HG02938 (cell line): Measurements from ENCODE around the gene CALY.
"Not testable (repeated sequence)": the region's sequence is repeated elsewhere in the genome, so short reads cannot be mapped to it uniquely, and the experiment has no call there.

Experiments used
- ATAC-seq: cut with Tn5 transposase; IDR thresholded peaks from one replicate; pipeline ENCODE4 v1.9.1; 2021; ENCODE audit warnings: mild to moderate bottlenecking, moderate library complexity; ENCODE audit not compliant: unreplicated experiment

The CALY gene

GRCh38 chr10:133334503-133335245 lies 2.0 kb downstream of the CALY start:
- no peak for ATAC-seq

GRCh38 chr10:133332936-133333699 lies 3.6 kb downstream of the CALY start:
- no peak for ATAC-seq

GRCh38 chr10:133329491-133330202 lies 7.0 kb downstream of the CALY start:
- peak; percentile 73 for ATAC-seq

GRCh38 chr10:133328358-133329343 lies 8.0 kb downstream of the CALY start:
- ATAC-seq, result no peak

- no peak for ATAC-seq
Measured at GRCh38 chr10:133327651-133328357, 8.9 kb downstream of the CALY start.

GRCh38 chr10:133326745-133327650 lies 9.7 kb downstream of the CALY start:
- no peak for ATAC-seq

GRCh38 chr10:133326223-133326551 lies 10.5 kb downstream of the CALY start:
- no peak for ATAC-seq

- no peak for ATAC-seq
Measured at GRCh38 chr10:133325440-133326222, 11.1 kb downstream of the CALY start.

- ATAC-seq, result no peak
Measured at GRCh38 chr10:133324857-133325260, 11.8 kb downstream of the CALY start.

GRCh38 chr10:133324198-133324792 lies 12.4 kb downstream of the CALY start:
- no peak for ATAC-seq

GRCh38 chr10:133322064-133322709 lies 14.5 kb downstream of the CALY start:
- ATAC-seq, result not testable (repeated sequence)

GRCh38 chr10:133320852-133321422 lies 15.8 kb downstream of the CALY start:
- ATAC-seq, result not testable (repeated sequence)

- ATAC-seq, result peak; percentile 82
Measured at GRCh38 chr10:133318494-133319127, 18.1 kb downstream of the CALY start.

- ATAC-seq, result no peak
Measured at GRCh38 chr10:133316732-133317131, 20.0 kb downstream of the CALY start.

- no peak for ATAC-seq
Measured at GRCh38 chr10:133316266-133316665, 20.4 kb downstream of the CALY start.

GRCh38 chr10:133315847-133316246 lies 20.8 kb downstream of the CALY start:
- ATAC-seq, result no peak
